ENCODE measurements around the gene LRRC75B. TPM values are rescaled to one million over a fixed set of nuclear protein-coding genes. Genes with fewer than 3 reads are reported as not detected.

The LRRC75B gene
- total RNA-seq, 1 experiment from 2014 or later = 0.66 TPM

GRCh38 chr22:24585461-24585860, 7.4 kb downstream of the LRRC75B start:
- no peak for DNase-seq (ENCODE audit: low spot score)

DNA sequence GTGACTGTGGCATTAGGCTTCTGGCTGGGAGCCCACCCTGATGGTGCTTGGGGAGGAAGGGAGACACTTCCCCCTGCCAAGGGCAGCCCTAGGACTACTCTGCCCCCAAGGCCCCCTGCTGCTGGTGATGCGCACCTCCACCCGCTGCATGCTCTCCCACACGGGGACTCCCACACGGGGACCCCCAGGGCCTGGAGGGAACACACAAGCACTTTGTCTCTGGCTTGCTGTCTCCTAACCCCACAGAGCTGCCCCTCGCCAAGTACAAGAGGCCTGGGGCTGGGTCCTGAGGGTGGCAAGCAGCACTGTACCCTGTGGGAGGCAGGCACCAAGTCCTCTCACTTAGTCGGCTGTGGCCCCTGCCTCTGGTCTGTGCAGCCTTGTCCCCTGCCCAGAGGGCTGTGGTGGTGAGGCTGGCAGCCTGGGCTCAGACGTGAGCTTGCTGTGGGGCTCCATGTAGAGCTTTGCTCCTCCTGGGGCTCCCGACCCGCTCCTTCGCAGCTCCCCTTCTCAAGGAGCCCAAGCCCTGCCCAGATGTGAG, 7.9 kb downstream of the LRRC75B start:
- DNase-seq (ENCODE audit: low spot score) = no peak

- no peak for DNase-seq (ENCODE audit: low spot score)
Measured at GRCh38 chr22:24584166-24584790, 8.6 kb downstream of the LRRC75B start.

GRCh38 chr22:24583221-24584165, 9.4 kb downstream of the LRRC75B start:
- peak; percentile 20 for DNase-seq (ENCODE audit: low spot score)

DNA sequence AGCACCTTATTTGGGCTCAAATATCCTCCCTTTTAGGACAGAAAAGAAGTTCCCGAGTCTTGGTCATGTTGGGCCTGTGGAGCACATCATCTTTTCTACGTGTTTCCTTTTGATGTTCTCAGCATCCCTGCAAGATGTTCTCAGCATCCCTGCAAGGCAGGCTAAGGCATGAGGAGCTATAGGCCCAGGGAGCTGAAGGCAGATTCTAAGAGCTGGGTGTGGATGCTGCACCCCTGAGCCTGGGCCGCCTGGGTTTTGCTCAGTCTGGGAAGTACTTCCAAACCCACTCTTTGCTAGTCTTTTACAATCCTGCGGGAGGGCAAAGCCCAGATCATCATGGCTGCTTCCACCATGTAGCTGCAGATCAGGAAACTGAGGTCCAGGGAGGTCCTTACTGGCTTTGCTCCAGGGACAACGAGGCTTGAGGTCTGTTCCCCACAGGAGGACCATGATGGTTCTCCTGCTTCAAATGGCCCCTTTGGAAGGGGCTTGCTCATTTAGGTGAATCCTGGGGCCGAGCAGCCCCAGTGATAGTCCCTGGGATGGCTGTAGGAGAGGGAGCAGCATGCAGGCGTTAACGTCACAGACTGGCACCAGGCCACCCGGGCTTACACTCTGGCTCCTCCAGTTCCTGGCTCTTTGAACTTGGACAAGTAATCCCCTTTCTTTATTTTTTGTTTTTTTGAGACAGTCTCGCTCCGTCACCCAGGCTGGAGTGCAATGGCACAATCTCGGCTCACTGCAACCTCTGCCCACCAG, 10.6 kb downstream of the LRRC75B start:
- no peak for DNase-seq (ENCODE audit: low spot score)

GRCh38 chr22:24580276-24580675, 12.6 kb downstream of the LRRC75B start:
- no peak for DNase-seq (ENCODE audit: low spot score)

DNA sequence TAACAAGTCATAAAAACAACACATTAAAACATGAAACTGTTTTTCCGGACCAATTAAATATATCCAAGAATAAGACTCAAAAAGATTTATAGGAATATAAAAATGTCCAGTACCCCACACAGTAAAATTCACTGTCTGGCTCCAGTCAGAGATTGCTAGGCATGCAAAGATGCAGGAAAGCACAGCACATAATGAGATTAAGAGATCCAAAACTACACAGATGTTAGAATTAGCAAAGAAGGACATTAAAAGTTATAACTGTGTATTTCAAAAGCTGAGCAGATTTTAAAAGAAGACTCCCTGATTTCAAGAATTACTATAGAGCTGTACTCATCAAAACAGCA, 13.6 kb downstream of the LRRC75B start:
- no peak for DNase-seq (ENCODE audit: low spot score)

DNA sequence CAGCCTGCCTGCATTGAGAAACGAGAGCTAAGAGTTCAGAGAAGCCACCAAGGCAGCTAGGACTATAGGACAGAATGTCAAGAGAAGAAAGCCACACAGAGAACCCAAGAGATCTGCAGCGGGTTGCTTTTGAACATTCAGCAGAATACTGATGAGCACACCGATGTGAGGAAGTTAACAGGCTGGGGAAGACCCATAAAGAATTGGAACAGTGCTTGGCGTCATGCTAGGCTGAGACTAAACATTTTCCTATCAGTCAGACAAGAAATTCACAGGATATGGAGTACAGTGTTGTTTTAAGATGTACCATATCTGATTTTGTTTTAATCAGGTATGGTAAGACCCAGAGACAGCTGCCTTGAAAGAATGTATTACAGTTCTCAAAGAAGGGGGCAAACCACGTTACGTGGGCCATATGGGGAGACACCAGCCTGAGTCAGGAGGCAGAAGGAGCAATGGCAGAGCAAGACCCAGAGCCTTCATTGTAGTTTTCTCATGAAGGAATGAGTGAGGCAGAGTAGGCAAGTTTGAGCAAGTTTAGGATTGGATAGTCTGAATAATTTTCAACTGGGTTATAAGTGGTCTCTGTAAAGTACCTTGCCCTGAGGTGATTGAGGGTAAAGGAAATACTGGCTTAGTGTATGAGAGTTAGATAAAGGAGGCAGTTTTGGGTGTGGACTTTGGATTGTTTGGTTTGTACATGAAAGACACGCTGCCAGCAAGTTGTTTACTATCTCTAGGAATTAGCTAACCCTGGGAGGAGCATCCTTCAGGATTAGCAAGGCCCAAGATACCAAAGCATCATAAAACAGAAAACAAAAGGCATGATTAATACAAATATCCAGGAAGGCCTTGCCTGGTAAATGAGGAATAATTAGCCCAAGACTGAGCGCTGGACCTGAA, 14.3 kb downstream of the LRRC75B start:
- DNase-seq (ENCODE audit: low spot score) = no peak

GRCh38 chr22:24576778-24577177, 16.1 kb downstream of the LRRC75B start:
- no peak for DNase-seq (ENCODE audit: low spot score)

DNA sequence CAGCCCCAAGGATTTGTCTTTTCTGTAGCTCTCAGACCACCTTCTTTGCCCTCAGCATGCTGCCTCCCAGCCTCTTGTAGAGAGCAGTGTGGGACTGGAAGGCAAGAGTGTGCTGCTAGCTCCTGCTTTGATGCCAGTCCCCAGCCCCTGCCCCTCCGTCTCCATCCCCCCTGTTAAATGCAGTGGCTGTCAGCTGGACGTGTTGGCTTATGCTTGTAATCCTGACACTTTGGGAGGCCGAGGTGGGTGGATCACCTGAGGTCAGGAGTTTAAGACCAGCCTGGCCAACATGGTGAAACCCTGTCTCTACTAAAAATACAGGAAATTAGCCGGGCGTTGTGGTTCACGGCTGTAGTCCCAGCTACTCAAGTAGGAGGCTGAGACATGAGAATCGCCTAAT, 21.6 kb downstream of the LRRC75B start:
- DNase-seq (ENCODE audit: low spot score) = no peak

- no peak for DNase-seq (ENCODE audit: low spot score)
Measured at GRCh38 chr22:24567668-24568067, 25.2 kb downstream of the LRRC75B start.

- no peak for DNase-seq (ENCODE audit: low spot score)
Measured at GRCh38 chr22:24566899-24567511, 25.9 kb downstream of the LRRC75B start.

DNA sequence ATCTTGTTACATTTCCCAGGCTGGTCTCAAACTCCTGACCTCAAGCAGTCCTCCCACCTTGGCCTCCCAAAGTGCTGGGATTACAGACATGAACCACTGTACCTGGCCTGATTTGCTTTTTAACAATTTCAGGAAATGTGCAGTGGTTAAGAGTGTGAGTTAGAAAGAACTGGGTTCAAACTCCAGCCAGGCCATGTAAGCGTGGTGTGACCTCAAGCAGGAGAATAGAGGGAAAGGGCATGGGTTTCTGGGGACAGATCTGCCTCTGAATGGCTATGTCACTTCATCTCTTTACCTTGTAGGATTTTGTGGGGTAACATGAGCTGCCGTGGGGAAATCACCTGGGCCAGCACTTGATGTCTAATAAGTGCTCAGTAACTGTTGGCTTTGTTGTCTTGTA, 27.8 kb downstream of the LRRC75B start:
- DNase-seq (ENCODE audit: low spot score) = no peak

DNA sequence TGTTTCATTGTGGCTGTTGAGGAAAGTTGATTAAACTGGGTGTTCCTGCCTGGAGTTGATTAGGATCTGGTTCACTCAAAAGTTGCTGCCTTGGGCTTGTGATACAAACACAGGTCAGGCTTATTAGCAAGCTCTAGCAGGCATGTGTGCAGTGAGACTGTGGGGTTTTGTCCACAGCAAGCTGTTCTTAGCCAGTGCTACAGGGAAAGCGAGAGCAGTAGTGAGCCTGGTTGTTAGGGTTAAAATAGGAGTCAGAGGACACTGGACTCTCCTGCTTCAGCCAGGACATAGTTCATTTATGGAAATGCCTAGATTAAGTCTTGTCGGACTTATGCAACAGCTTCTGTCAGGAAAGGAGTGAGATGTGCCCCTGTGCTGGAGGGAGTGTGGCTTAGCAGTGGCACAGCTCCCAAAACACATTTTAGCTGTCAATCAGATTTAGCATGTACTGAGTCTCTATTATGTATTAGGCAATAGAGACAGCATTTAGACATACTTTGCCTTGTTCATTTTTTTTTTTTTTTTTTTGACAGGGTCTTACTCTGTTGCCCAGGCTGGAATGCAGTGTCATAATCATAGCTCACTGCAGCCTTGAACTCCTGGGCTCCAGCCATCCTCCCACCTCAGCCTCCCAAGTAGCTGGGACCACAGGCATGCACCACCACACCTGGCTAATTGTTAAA, 28.4 kb downstream of the LRRC75B start:
- no peak for DNase-seq (ENCODE audit: low spot score)

DNA sequence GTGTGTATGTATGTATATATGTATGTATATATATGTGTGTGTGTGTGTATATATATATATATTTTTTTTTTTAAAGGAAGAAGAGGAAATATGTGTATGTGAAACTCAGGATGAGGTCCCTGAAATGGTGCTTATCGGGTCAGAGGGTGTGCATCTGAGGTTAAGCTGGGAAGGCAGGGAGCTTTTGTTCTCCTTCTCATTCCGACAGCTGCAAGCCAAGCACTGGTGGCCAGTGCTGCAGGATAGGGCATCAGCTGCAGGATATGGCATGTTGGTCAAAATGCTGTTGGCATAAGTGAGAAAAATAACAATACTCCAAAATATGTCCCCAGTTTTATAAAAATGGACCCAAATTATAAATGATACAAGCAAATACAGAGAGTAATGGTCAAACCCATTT, 29.6 kb downstream of the LRRC75B start:
- no peak for DNase-seq (ENCODE audit: low spot score)

DNA sequence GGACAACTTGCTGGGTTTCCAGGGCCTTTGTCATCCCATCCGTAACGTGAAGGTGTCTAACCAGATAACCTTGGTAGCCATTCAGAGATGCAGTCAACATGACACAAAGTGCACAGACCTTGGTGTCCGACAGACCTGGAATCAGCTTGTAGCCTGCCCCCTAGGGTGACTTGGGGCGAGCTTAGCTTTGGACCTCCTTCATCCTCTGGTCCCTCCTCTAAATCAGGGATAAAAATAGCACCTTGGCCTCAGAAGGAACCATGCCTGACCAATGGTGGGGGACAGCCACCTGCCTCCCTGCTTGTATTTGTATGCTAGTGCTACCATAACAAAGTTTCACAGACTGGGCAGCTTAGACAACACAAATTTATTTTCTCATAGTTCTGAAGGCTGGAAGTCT, 33.4 kb downstream of the LRRC75B start:
- no peak for DNase-seq (ENCODE audit: low spot score)

- DNase-seq (ENCODE audit: low spot score) = peak; percentile 93
Measured at GRCh38 chr22:24555165-24556039, 37.5 kb downstream of the LRRC75B start, which contains the start of gene SNRPD3. SNRPD3 (plus strand) TSS chr22:24555999; CDS start chr22:24557675, 1,676 bp downstream.

GRCh38 chr22:24554313-24555164, 38.3 kb downstream of the LRRC75B start, which contains the start of gene GUCD1:
GUCD1 (minus strand) TSS chr22:24555138; CDS start chr22:24554991, 147 bp downstream.
- DNase-seq (ENCODE audit: low spot score) = no peak
